ENCODE data around the gene CMIP. TPM values are rescaled to one million over a fixed set of nuclear protein-coding genes. Genes with fewer than 3 reads are reported as not detected.

CMIP gene
- total RNA-seq, 1 donor from 2014 or later, result 27.7 TPM

- no peaks in the 10 kb centered on the region for H3K36me3 ChIP-seq (ENCODE audit: control insufficient read depth, insufficient read depth, low read length)
- no peaks in the 10 kb centered on the region for H3K27me3 ChIP-seq (ENCODE audit: control insufficient read depth, insufficient read depth, low read length)
- DNase-seq (ENCODE audit: low read depth), result no peak
- TF ChIP-seq CTCF (IDR thresholded peaks at IDR 0.05; ENCODE audit: insufficient read depth, low read length, poor library complexity, severe bottlenecking), result no peak
- H3K4me3 ChIP-seq (ENCODE audit: low read depth, low read length), result no peak overlapping the region
Measured at GRCh38 chr16:81469710-81470535, 25.3 kb downstream of the CMIP start.

GRCh38 chr16:81470796-81471636 is 26.4 kb downstream of the CMIP start:
- TF ChIP-seq CTCF (IDR thresholded peaks at IDR 0.05; ENCODE audit: insufficient read depth, low read length, poor library complexity, severe bottlenecking), result no peak
- Histone ChIP-seq H3K36me3 (ENCODE audit: control insufficient read depth, insufficient read depth, low read length) (no peaks in the 10 kb centered on the region), H3K27me3 (ENCODE audit: control insufficient read depth, insufficient read depth, low read length) (no peaks in the 10 kb centered on the region), H3K4me3 (ENCODE audit: low read depth, low read length) (no peak overlapping the region)
- no peak for DNase-seq (ENCODE audit: low read depth)

GRCh38 chr16:81471882-81472281 is 27.3 kb downstream of the CMIP start:
- no peaks in the 10 kb centered on the region for H3K36me3 ChIP-seq (ENCODE audit: control insufficient read depth, insufficient read depth, low read length)
- DNase-seq (ENCODE audit: low read depth), result no peak

GRCh38 chr16:81472391-81472790 is 27.8 kb downstream of the CMIP start:
- Histone ChIP-seq H3K4me3 (ENCODE audit: low read depth, low read length) (no peak overlapping the region), H3K36me3 (ENCODE audit: control insufficient read depth, insufficient read depth, low read length) (no peaks in the 10 kb centered on the region), H3K27me3 (ENCODE audit: control insufficient read depth, insufficient read depth, low read length) (no peaks in the 10 kb centered on the region)
- DNase-seq (ENCODE audit: low read depth), result no peak
- no peak for TF ChIP-seq CTCF (IDR thresholded peaks at IDR 0.05; ENCODE audit: insufficient read depth, low read length, poor library complexity, severe bottlenecking)

More at GRCh38 chr16:81471882-81472281, 27.3 kb downstream of the CMIP start:
- no peak overlapping the region for H3K4me3 ChIP-seq (ENCODE audit: low read depth, low read length)
- no peaks in the 10 kb centered on the region for H3K27me3 ChIP-seq (ENCODE audit: control insufficient read depth, insufficient read depth, low read length)
- TF ChIP-seq CTCF (IDR thresholded peaks at IDR 0.05; ENCODE audit: insufficient read depth, low read length, poor library complexity, severe bottlenecking), result no peak

GRCh38 chr16:81473066-81473488 is 28.5 kb downstream of the CMIP start:
- no peaks in the 10 kb centered on the region for H3K36me3 ChIP-seq (ENCODE audit: control insufficient read depth, insufficient read depth, low read length)
- TF ChIP-seq CTCF (IDR thresholded peaks at IDR 0.05; ENCODE audit: insufficient read depth, low read length, poor library complexity, severe bottlenecking), result no peak
- DNase-seq (ENCODE audit: low read depth), result no peak

More at GRCh38 chr16:81473066-81473488, 28.5 kb downstream of the CMIP start:
- H3K27me3 ChIP-seq (ENCODE audit: control insufficient read depth, insufficient read depth, low read length), result no peaks in the 10 kb centered on the region
- no peak overlapping the region for H3K4me3 ChIP-seq (ENCODE audit: low read depth, low read length)
